HUES64 (cell line): ENCODE results near the gene PNP.

Experiments used
- H3K27ac ChIP-seq: 2 replicates; pipeline ENCODE4 v1.7.0; 2013; ENCODE audit warnings: low read depth, low read length, inconsistent platforms
- H3K27me3 ChIP-seq: 2 replicates; pipeline ENCODE4 v1.6.1; 2013; ENCODE audit warnings: mild to moderate bottlenecking, low read length; ENCODE audit not compliant: insufficient read depth
- H3K36me3 ChIP-seq: 2 replicates; pipeline ENCODE4 v1.6.1; 2013; ENCODE audit warnings: mild to moderate bottlenecking, low read length; ENCODE audit not compliant: insufficient read depth
- H3K4me1 ChIP-seq: 2 replicates; pipeline ENCODE4 v1.6.1; 2013; ENCODE audit warnings: mild to moderate bottlenecking, low read length, moderate library complexity; ENCODE audit not compliant: insufficient read depth
- H3K4me3 ChIP-seq: 2 replicates; pipeline ENCODE4 v1.5.1; 2013; ENCODE audit warnings: mild to moderate bottlenecking, low read length, moderate library complexity
- H3K9ac ChIP-seq: 2 replicates; pipeline ENCODE4 v1.6.1; 2013; ENCODE audit warnings: mild to moderate bottlenecking, low read depth, low read length
- H3K9me3 ChIP-seq: 2 replicates; pipeline ENCODE4 v1.6.1; 2013; ENCODE audit warnings: low read depth, low read length; ENCODE audit not compliant: insufficient read depth
- WGBS: fragments of 150-250, 120-280 bp; methylation state at CpG from one replicate; pipeline ENCODE4 v1.1.7; 2013; ENCODE audit warnings: missing lambda C conversion rate; 5-methylcytosine and 5-hydroxymethylcytosine counted together

PNP gene

DNA sequence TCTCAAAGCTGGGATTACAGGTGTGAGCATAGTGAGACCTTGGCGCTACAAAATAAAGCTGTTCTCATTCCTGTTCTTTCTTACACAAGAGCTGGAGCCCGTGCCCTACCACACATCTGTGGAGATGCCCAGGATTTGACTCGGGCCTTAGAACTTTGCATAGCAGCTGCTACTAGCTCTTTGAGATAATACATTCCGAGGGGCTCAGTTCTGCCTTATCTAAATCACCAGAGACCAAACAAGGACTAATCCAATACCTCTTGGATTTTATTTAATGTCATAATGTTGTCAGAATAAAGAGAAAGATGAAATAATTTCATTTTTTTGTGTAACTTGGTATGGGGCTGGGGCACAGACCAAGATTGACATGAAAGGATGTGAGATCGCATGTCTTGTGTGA lies 7.6 kb downstream of the PNP start:
- Histone ChIP-seq H3K27ac (no peak overlapping the region), H3K4me1 (peaks cover 8% of the 10 kb centered on the region), H3K36me3 (peaks cover 73% of the 10 kb centered on the region), H3K9ac (no peak overlapping the region), H3K27me3 (no peaks in the 10 kb centered on the region), H3K4me3 (no peak overlapping the region), H3K9me3 (no peaks in the 10 kb centered on the region)
- WGBS = 92% methylated on average over 5 of the region's 5 CpGs

DNA sequence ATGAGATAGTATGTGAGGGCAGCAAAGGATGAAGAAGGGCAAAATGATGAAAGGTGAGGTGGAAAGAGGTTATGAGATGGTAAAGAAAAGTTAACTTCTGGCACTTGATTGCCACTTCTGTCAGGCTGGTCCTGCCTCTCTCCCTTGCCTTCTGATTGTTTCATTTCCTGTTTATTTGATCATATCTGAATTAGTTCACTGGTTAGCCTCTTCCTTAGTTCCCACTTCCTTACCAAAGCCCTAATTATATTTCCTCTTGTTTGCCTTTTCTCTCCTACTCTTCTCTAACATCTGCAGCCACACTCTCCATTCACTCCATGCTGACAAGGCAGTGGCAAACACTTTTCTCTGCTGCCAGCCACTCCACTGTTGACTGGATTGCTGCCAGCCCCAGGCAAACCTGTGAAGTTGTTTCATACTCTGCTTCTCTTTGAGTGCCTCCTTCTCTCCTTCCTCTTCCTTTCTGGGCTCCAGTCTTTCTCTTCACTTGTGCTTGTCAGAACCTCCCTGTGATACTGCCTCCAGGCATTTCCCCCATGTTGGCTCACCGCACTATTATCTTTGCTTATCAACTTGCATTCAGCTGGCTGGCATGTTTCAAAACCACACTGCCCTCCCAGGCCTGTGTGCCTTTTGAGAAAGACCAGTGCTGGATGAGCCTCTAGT lies 8.1 kb downstream of the PNP start:
- H3K9me3 ChIP-seq = no peaks in the 10 kb centered on the region
- H3K36me3 ChIP-seq = peaks cover 67% of the 10 kb centered on the region
- H3K27ac ChIP-seq = no peak overlapping the region
- no peaks in the 10 kb centered on the region for H3K27me3 ChIP-seq
- WGBS = 80% methylated on average over 1 of the region's 1 CpG
- H3K9ac ChIP-seq = no peak overlapping the region
- peaks cover 14% of the 10 kb centered on the region for H3K4me1 ChIP-seq
- H3K4me3 ChIP-seq = no peak overlapping the region

DNA sequence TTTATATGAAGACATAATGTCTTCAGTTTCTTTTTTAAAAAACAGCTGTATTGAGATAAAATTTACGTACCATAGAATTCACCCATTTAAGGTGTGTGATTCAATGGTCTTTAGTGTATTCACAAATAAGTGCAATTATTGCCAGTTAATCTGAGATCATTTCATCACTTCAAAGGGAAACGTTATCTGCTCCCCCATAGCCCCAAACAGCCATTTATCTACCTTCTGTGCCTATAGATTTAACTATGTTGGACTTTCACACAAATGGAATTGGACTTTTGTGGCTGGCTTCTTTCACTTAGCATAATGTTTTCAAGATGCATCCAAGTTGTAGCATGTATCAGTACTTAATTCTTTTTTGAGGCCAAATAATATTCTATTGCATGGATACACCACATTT lies 9.7 kb downstream of the PNP start:
- Histone ChIP-seq H3K36me3 (peaks cover 52% of the 10 kb centered on the region), H3K9ac (no peak overlapping the region), H3K4me1 (peaks cover 20% of the 10 kb centered on the region), H3K27ac (no peak overlapping the region), H3K9me3 (no peaks in the 10 kb centered on the region), H3K27me3 (no peaks in the 10 kb centered on the region), H3K4me3 (no peak overlapping the region)
- 83% methylated on average over 1 of the region's 2 CpGs for WGBS

DNA sequence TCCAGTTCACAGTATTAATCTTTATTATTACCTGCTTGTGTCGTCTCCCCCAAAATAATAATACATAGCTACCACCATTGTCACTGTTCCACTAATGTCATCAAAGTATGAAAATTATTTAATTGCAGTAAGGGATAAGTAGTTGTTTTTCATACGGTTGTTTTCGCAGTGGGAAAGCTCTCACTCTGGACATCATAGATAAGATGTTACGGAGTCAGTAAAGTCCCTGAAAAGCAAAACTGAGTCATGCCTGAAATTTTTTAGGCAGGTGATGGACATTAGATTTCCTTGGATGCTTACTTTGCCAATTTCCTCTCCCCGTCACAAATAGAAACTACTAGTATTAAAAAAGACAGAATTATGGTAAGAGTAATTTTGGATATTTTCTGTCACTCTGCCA lies 13.2 kb downstream of the PNP start:
- H3K9me3 ChIP-seq = no peaks in the 10 kb centered on the region
- H3K4me1 ChIP-seq = peaks cover 30% of the 10 kb centered on the region
- H3K27me3 ChIP-seq = no peaks in the 10 kb centered on the region
- no peak overlapping the region for H3K27ac ChIP-seq
- WGBS = 91% methylated on average over 4 of the region's 5 CpGs
- peaks cover 17% of the 10 kb centered on the region for H3K36me3 ChIP-seq
- no peak overlapping the region for H3K4me3 ChIP-seq
- no peak overlapping the region for H3K9ac ChIP-seq

DNA sequence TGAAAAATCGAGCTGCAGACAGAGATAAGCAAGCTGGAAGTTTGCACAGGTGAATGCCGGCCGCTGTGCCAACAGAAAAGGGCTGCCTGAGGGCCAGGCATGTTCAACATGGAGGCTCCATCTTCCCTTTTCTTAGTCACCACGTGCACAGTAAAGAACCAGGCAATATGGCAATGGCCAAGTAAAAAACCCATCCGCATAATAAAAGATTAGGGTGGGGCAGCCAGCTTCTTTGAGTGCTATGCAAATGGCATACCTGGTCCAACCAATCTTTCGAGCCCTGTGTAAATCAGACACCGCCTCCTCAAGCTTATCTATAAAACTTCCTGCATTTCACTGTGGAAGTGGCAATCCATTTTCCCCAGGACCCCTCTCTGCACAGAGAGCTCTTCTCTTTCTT lies 16.7 kb downstream of the PNP start:
- Histone ChIP-seq H3K4me3 (no peak overlapping the region), H3K27me3 (no peaks in the 10 kb centered on the region), H3K4me1 (peaks cover 43% of the 10 kb centered on the region), H3K9me3 (no peaks in the 10 kb centered on the region), H3K9ac (no peak overlapping the region), H3K36me3 (no peaks in the 10 kb centered on the region), H3K27ac (no peak overlapping the region)
- 56% methylated on average over 7 of the region's 7 CpGs for WGBS

DNA sequence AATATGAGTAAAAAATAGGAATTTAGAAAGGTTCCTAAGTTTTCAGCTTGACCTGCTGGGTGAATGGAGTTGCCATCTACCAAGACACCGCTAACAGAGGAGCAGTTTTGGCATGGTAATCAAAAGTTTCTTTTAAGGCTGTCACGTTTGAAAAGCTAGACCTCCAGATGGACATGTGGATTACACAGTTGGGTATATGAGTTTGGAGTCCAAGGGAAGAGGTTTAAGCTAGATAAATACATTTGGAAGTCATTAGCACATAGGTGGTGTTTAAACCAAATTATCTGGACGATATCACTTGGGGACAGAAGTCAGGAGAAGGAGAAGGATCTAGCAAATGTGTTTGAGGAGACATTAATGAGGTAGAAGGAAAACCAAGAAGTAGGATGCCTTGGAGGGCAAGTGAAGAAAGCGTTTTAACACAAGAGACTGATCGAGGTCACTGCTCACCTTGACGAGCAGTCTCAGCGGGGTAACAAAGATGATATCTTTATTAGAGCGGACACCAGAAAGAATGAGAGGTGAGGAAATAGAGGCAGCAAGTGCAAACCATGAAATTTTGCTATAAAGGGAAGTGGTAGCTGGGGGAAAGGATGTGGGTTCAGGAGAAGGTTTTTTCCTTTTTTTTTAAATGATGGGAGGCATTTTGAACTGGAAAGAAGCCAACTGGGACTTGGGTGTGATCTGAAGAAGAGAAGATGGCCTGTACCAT lies 17.6 kb downstream of the PNP start:
- Histone ChIP-seq H3K9ac (no peak overlapping the region), H3K4me1 (peaks cover 34% of the 10 kb centered on the region), H3K4me3 (no peak overlapping the region), H3K36me3 (no peaks in the 10 kb centered on the region), H3K27ac (no peak overlapping the region), H3K27me3 (no peaks in the 10 kb centered on the region), H3K9me3 (no peaks in the 10 kb centered on the region)
- WGBS = 87% methylated on average over 8 of the region's 8 CpGs

DNA sequence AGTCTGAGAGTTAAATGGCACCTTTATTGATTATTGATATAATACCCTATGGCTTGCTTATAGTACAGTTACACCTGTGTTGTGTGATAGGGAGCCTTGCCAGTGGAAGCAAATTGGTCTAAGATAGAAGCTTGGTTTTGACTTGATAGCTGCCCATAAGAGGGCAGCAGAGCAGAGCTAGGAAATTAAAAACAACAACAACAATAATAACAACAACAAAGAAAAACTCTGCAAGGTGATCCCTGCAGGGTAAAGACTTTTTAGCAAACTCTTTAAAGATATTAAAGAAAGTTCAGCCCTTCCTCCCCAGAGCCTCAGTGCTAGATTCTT lies 18.2 kb downstream of the PNP start:
- Histone ChIP-seq H3K27ac (no peak overlapping the region), H3K9ac (no peak overlapping the region), H3K4me1 (peaks cover 29% of the 10 kb centered on the region), H3K9me3 (no peaks in the 10 kb centered on the region), H3K4me3 (no peak overlapping the region), H3K27me3 (no peaks in the 10 kb centered on the region), H3K36me3 (no peaks in the 10 kb centered on the region)

DNA sequence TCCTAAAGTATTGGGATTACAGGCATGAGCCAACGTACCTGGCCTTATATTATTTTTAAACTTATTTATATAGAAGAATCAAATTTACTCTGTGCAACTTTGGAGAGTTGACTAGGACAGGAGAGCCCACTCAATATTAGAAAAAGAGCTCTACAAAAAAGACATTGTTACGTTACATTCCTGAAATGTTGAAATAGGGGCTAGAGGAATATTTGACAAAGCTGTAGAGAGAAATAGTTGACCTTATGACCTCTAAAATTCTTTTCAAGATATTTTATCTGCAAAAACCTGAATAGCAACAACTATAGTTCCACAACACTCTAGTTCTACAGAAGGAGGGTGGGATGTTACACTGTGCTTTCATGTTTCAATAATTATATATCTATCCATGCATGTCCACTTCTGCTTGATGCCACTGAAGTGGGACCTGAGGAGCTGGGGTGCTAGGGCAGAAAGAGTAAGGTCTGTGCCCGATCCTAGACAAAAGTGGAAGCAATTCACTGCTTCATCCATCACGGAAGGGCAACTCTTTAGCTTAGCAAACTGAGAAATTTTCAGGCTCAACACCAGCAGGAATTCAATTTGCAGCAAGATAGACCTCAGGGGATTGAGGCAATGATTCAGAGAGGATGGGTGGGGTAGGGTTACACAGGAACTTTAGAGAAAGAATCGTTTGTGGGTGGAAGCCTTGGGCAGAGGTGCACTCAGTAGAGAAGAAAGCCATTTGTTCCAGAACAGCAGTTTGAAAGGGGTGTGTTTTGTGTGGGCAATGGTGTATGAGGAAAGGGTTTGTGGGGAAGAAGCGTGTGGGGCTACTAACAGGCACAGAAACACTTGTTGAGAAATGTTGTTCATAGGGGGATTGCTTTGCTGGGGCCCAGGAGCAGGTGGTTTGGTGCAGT lies 20.1 kb downstream of the PNP start:
- Histone ChIP-seq H3K9me3 (no peaks in the 10 kb centered on the region), H3K4me3 (no peak overlapping the region), H3K27ac (no peak overlapping the region), H3K36me3 (no peaks in the 10 kb centered on the region), H3K9ac (no peak overlapping the region), H3K4me1 (peaks cover 23% of the 10 kb centered on the region), H3K27me3 (no peaks in the 10 kb centered on the region)
- 54% methylated on average over 5 of the region's 6 CpGs for WGBS

DNA sequence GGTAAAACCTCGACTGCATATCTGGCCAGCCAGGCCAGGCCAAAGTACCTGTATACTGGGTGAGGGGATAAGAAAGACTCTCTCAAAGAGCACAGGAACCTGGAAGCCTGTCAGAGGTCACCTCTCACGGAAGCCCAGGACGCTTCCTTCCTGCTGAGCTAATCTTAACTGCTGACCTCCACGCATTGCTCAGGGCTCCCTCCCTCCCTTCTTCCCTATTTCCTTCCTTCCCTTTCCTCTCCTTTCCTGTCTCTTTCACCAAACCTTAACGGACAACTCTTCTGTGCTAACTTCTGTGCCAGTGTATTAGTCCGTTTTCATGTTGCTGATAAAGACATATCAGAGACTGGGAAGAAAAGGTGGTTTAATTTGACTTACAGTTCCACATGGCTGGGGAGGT lies 21.4 kb downstream of the PNP start:
- H3K4me1 ChIP-seq = peaks cover 19% of the 10 kb centered on the region
- no peaks in the 10 kb centered on the region for H3K27me3 ChIP-seq
- H3K9ac ChIP-seq = no peak overlapping the region
- no peak overlapping the region for H3K4me3 ChIP-seq
- H3K27ac ChIP-seq = no peak overlapping the region
- H3K36me3 ChIP-seq = no peaks in the 10 kb centered on the region
- 59% methylated on average over 6 of the region's 6 CpGs for whole genome bisulfite sequencing
- peaks cover 4% of the 10 kb centered on the region; the same call in 1 of the 2 replicates for H3K9me3 ChIP-seq

DNA sequence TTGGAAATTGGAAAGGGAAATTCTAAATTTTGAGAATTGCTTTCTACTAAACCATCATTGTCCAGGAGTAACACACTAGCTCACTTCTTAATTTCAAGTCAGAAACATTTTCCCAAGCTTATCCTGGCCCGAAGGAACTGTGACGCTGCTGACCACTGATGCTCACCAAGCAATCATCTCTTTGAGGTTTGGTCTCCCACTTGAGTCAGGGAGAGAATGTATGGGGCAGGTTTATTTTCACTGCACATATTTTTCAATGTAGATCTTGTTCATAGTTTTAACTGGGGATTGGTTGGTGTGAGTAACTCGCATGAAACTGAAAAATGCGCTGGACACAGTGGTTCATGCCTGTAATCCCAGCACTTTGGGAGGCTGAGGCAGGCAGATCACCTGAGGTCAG lies 23.3 kb downstream of the PNP start:
- Histone ChIP-seq H3K4me3 (no peak overlapping the region), H3K27ac (no peak overlapping the region), H3K27me3 (no peaks in the 10 kb centered on the region), H3K36me3 (no peaks in the 10 kb centered on the region), H3K9ac (no peak overlapping the region), H3K9me3 (peaks cover 4% of the 10 kb centered on the region; the same call in 1 of the 2 replicates), H3K4me1 (peaks cover 13% of the 10 kb centered on the region; the same call in 1 of the 2 replicates)
- 99% methylated on average over 4 of the region's 4 CpGs for WGBS

DNA sequence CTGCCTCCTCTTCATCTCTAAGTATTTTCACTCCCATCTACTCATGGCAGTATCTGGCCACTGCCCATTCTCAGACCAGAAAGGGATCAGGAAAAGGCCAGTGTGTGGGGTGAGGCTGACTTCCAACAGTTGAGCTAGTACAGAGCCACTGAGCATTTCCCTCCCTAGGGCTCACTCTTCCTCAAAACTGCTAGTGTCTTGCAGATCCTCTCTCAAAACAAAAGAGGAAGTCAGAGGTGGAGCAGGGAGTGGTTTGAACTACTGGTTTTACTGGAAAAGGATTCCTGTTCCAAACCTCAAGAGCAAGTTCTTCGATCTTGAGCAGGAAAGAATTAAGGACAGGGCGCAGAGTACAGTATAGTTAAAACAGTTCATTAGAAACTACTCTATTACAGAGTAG lies 24.4 kb downstream of the PNP start:
- peaks cover 4% of the 10 kb centered on the region; the same call in 1 of the 2 replicates for H3K9me3 ChIP-seq
- no peaks in the 10 kb centered on the region for H3K27me3 ChIP-seq
- H3K27ac ChIP-seq = no peak overlapping the region
- H3K36me3 ChIP-seq = no peaks in the 10 kb centered on the region
- no peak overlapping the region for H3K9ac ChIP-seq
- H3K4me1 ChIP-seq = peaks cover 17% of the 10 kb centered on the region
- no peak overlapping the region for H3K4me3 ChIP-seq
- 92% methylated on average over 1 of the region's 2 CpGs for WGBS
